ENCODE data around the gene AMMECR1. TPM values are rescaled to one million over a fixed set of nuclear protein-coding genes. Genes with fewer than 3 reads are reported as not detected.

Gene AMMECR1
- total and polyA plus RNA-seq, 2 of the 13 experiments (the other 11 are each of a cell fraction or from before 2014, with no cell fraction given): 3.1 to 7.5 TPM

GRCh38 chrX:110317061-110317819 lies 645 bp downstream of the AMMECR1 start:
- Histone ChIP-seq H3K4me3 (replicated peaks in 1 of 3; ENCODE audit: insufficient read depth in 1 of 3, low read depth in 2 of 3, low read length in 3 of 3) (peak overlapping the region; percentile 72 to 81 (median 73)), H3K4me2 (ENCODE audit: low read depth, low read length) (peak overlapping the region; percentile 67), H4K20me1 (ENCODE audit: insufficient read depth, low read length) (no peaks in the 10 kb centered on the region), H3K27ac (ENCODE audit: extremely low read length, insufficient read depth, low read length) (peak overlapping the region; percentile 73), H3K79me2 (ENCODE audit: insufficient read depth, low read length) (peaks cover 18% of the 10 kb centered on the region), H2AFZ (ENCODE audit: low read length) (no peak overlapping the region), H3K27me3 (ENCODE audit: control insufficient read depth in 1 of 2, insufficient read depth in 2 of 2, low read length in 2 of 2) (no peaks in the 10 kb centered on the region), H3K9ac (ENCODE audit: insufficient read depth, low read depth, low read length) (peak overlapping the region; percentile 83), H3K4me1 (ENCODE audit: insufficient read depth, low read length) (peaks cover 27% of the 10 kb centered on the region), H3K9me3 (ENCODE audit: low read length) (no peaks in the 10 kb centered on the region), H3K36me3 (replicated peaks in 1 of 2; ENCODE audit: control insufficient read depth in 1 of 2, insufficient read depth in 2 of 2, low read length in 2 of 2) (no peaks in the 10 kb centered on the region)
- intact Hi-C loops (cut with micrococcal nuclease; ENCODE audit: unreplicated experiment): no loop called here
- DNase-seq (ENCODE audit: low spot score): no peak
- no peak for FAIRE-seq
- TF ChIP-seq, protein P1, sequence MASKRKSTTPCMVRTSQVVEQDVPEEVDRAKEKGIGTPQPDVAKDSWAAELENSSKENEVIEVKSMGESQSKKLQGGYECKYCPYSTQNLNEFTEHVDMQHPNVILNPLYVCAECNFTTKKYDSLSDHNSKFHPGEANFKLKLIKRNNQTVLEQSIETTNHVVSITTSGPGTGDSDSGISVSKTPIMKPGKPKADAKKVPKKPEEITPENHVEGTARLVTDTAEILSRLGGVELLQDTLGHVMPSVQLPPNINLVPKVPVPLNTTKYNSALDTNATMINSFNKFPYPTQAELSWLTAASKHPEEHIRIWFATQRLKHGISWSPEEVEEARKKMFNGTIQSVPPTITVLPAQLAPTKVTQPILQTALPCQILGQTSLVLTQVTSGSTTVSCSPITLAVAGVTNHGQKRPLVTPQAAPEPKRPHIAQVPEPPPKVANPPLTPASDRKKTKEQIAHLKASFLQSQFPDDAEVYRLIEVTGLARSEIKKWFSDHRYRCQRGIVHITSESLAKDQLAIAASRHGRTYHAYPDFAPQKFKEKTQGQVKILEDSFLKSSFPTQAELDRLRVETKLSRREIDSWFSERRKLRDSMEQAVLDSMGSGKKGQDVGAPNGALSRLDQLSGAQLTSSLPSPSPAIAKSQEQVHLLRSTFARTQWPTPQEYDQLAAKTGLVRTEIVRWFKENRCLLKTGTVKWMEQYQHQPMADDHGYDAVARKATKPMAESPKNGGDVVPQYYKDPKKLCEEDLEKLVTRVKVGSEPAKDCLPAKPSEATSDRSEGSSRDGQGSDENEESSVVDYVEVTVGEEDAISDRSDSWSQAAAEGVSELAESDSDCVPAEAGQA (IDR thresholded peaks at IDR 0.05; ENCODE audit: low read depth): no peak
- TF ChIP-seq, protein P1 (CRISPR knock-in tag; IDR thresholded peaks at IDR 0.05; ENCODE audit: borderline replicate concordance): no peak
- no peak for TF ChIP-seq ZNF337 (CRISPR knock-in tag; IDR thresholded peaks at IDR 0.05; ENCODE audit: borderline replicate concordance, low read depth)
- no peak for TF ChIP-seq ARHGAP35 (CRISPR knock-in tag; IDR thresholded peaks at IDR 0.05; ENCODE audit: borderline replicate concordance)
- TF ChIP-seq MYC (CRISPR knock-in tag; IDR thresholded peaks at IDR 0.05; ENCODE audit: borderline replicate concordance): peak; percentile 9; the same call in 1 of the 2 replicates
- peak; percentile 18 for TF ChIP-seq AGO2 (optimal IDR thresholded peaks at IDR 0.05; ENCODE audit: low read depth, low read length)
- TF ChIP-seq MAF1 (CRISPR knock-in tag; IDR thresholded peaks at IDR 0.05; ENCODE audit: borderline replicate concordance): 0 out of 2 replicates have a peak, but pooled peaks have one; percentile 19
- TF ChIP-seq HNRNPLL (IDR thresholded peaks at IDR 0.05; ENCODE audit: low read depth, low read length, poor library complexity, severe bottlenecking): peak; percentile 80
- TF ChIP-seq SOX5 (CRISPR knock-in tag; IDR thresholded peaks at IDR 0.05; ENCODE audit: borderline replicate concordance): no peak
- no peak for TF ChIP-seq HES4 (CRISPR knock-in tag; IDR thresholded peaks at IDR 0.05; ENCODE audit: borderline replicate concordance)
- TF ChIP-seq ZNF605 (CRISPR knock-in tag; IDR thresholded peaks at IDR 0.05): peak; percentile 24; the same call in 1 of the 2 replicates
- TF ChIP-seq SAP130 (CRISPR knock-in tag; IDR thresholded peaks at IDR 0.05; ENCODE audit: low read depth): peak; percentile 14; the same call in 1 of the 2 replicates
- ChIA-PET CTCF (ENCODE audit: low intra/inter-chr PET ratio, low total read pairs) (no interaction called here), POLR2A (interaction anchor here (1.0 to 1.4 kb wide), 3 partner anchors 12 to 29 kb away, joined by 3 read pairs; no protein-coding TSS in a partner anchor)
- in situ Hi-C loops (cut with HindIII; ENCODE audit: extremely low pct_ligation_motif_present, low pct_unique_long_range_greater_than_20kb): no loop called here
- BruUV-seq (replicated peaks): no TSS peak
- WGBS (ENCODE audit: low lambda C conversion rate): 0% methylated on average over 5 of the region's 40 CpGs
- ATAC-seq: peak; percentile 66

Data from HepG2 (cell line).